Activated B cell treated with CpG ODN at 0.5 μM for 24 hours (primary cell): ENCODE data around the gene NKD2. TPM values are rescaled to one million over a fixed set of nuclear protein-coding genes. Genes with fewer than 3 reads are reported as not detected.

Experiments used
- ATAC-seq: fragments of 200-7000 bp; cut with Tn5 transposase; one replicate; pipeline ENCODE4 v1.10.0; 2021; ENCODE audit warnings: low read depth, mild to moderate bottlenecking, moderate library complexity
- CTCF ChIA-PET: fragments of 350-600 bp; sonication (Branson Sonifier 250); formaldehyde crosslinking; loops from one replicate; lab custom pipeline; 2021; ENCODE audit warnings: antibody characterized with exemption; lab: Charles Lee
- POLR2A ChIA-PET: fragments of 350-600 bp; sonication (Branson Sonifier 250); formaldehyde crosslinking; loops from one replicate; lab custom pipeline; 2021; ENCODE audit warnings: antibody characterized with exemption; lab: Charles Lee
- DNase-seq: peaks from one replicate; pipeline ENCODE4 v3.0.0; 2022
- H3K27ac Mint-ChIP-seq: one replicate; pipeline ENCODE4 v1.8.0; 2020; ENCODE audit warnings: mixed read lengths
- H3K27me3 Mint-ChIP-seq: one replicate; pipeline ENCODE4 v1.8.0; 2021; ENCODE audit warnings: mixed read lengths
- H3K36me3 Mint-ChIP-seq: one replicate; pipeline ENCODE4 v1.8.0; 2021; ENCODE audit warnings: low read depth, mixed read lengths
- H3K4me1 Mint-ChIP-seq: one replicate; pipeline ENCODE4 v1.8.0; 2021; ENCODE audit warnings: mixed read lengths
- H3K4me3 Mint-ChIP-seq: one replicate; pipeline ENCODE4 v1.8.0; 2020; ENCODE audit warnings: mild to moderate bottlenecking, mixed read lengths
- H3K9me3 Mint-ChIP-seq: one replicate; pipeline ENCODE4 v1.8.0; 2020; ENCODE audit warnings: mixed read lengths
- CTCF ChIP-seq: fragments of 200-600 bp; IDR thresholded peaks from one replicate; pipeline ENCODE4 v1.8.0; 2022; ENCODE audit warnings: antibody characterized with exemption, mild to moderate bottlenecking
- intact Hi-C: fragments of 100-400 bp; cut with micrococcal nuclease; formaldehyde crosslinking; loops from one replicate; pipeline ENCODE4 v1.15.1; 2024
- total RNA-seq: library from RNA; stranded (reverse); gene quantifications from 2 replicates; pipeline ENCODE4 v1.2.3, GENCODE V29; 2022

Gene NKD2
- total RNA-seq, 1 donor from 2014 or later = 0.16 TPM

GRCh38 chr5:1012900-1013237, 4.3 kb downstream of the NKD2 start:
- DNase-seq = no peak
- Mint-ChIP-seq H3K9me3 (no peaks in the 10 kb centered on the region), H3K36me3 (no peaks in the 10 kb centered on the region), H3K27ac (no peak overlapping the region), H3K4me1 (peaks cover 8% of the 10 kb centered on the region), H3K4me3 (no peak overlapping the region), H3K27me3 (peaks cover 25% of the 10 kb centered on the region)
- intact Hi-C loops = no loop called here
- ChIA-PET CTCF (no interaction called here), POLR2A (no interaction called here)
- TF ChIP-seq CTCF = no peak
- ATAC-seq = no peak

GRCh38 chr5:1013238-1013947, 4.8 kb downstream of the NKD2 start:
- H3K4me3 Mint-ChIP-seq = no peak overlapping the region
- intact Hi-C loops = no loop called here
- TF ChIP-seq CTCF = no peak

GRCh38 chr5:1013948-1014301, 5.3 kb downstream of the NKD2 start:
- H3K9me3 Mint-ChIP-seq = no peaks in the 10 kb centered on the region
- ATAC-seq (no peak), DNase-seq (no peak)
- TF ChIP-seq CTCF = no peak
- intact Hi-C loops = no loop called here
- H3K27ac Mint-ChIP-seq = no peak overlapping the region
- POLR2A ChIA-PET = no interaction called here
- H3K36me3 Mint-ChIP-seq = no peaks in the 10 kb centered on the region
- H3K4me1 Mint-ChIP-seq = peaks cover 5% of the 10 kb centered on the region
- CTCF ChIA-PET = no interaction called here
- H3K27me3 Mint-ChIP-seq = peaks cover 22% of the 10 kb centered on the region
- no peak overlapping the region for H3K4me3 Mint-ChIP-seq

More at GRCh38 chr5:1013238-1013947, 4.8 kb downstream of the NKD2 start:
- no peak for ATAC-seq
- H3K4me1 Mint-ChIP-seq = peaks cover 5% of the 10 kb centered on the region
- CTCF ChIA-PET = no interaction called here
- no peaks in the 10 kb centered on the region for H3K36me3 Mint-ChIP-seq
- peaks cover 22% of the 10 kb centered on the region for H3K27me3 Mint-ChIP-seq
- POLR2A ChIA-PET = no interaction called here
- H3K9me3 Mint-ChIP-seq = no peaks in the 10 kb centered on the region
- H3K27ac Mint-ChIP-seq = no peak overlapping the region
- DNase-seq = no peak

- H3K27ac Mint-ChIP-seq = no peak overlapping the region
- POLR2A ChIA-PET = no interaction called here
- no peak overlapping the region for H3K4me3 Mint-ChIP-seq
- no peak for TF ChIP-seq CTCF
- no peak for DNase-seq
- peaks cover 22% of the 10 kb centered on the region for H3K27me3 Mint-ChIP-seq
- H3K36me3 Mint-ChIP-seq = no peaks in the 10 kb centered on the region
- peaks cover 5% of the 10 kb centered on the region for H3K4me1 Mint-ChIP-seq
- intact Hi-C loops = no loop called here
- no peak for ATAC-seq
- CTCF ChIA-PET = no interaction called here
- no peaks in the 10 kb centered on the region for H3K9me3 Mint-ChIP-seq
These were observed 5.7 kb downstream of the NKD2 start for GRCh38 chr5:1014346-1014745.

- H3K4me3 Mint-ChIP-seq = no peak overlapping the region
- no peaks in the 10 kb centered on the region for H3K9me3 Mint-ChIP-seq
- no peak for DNase-seq
- no peak overlapping the region for H3K27ac Mint-ChIP-seq
- ATAC-seq = no peak
- peaks cover 19% of the 10 kb centered on the region for H3K27me3 Mint-ChIP-seq
- ChIA-PET CTCF (no interaction called here), POLR2A (no interaction called here)
- peaks cover 2% of the 10 kb centered on the region for H3K4me1 Mint-ChIP-seq
- H3K36me3 Mint-ChIP-seq = no peaks in the 10 kb centered on the region
- TF ChIP-seq CTCF = no peak
- intact Hi-C loops = no loop called here
These were observed 6.2 kb downstream of the NKD2 start for GRCh38 chr5:1014781-1015221.
